ENCODE data around the gene GJD4. TPM values are rescaled to one million over a fixed set of nuclear protein-coding genes. Genes with fewer than 3 reads are reported as not detected.

Gene GJD4
- total RNA-seq, 1 experiment from 2014 or later, result not detected

DNA sequence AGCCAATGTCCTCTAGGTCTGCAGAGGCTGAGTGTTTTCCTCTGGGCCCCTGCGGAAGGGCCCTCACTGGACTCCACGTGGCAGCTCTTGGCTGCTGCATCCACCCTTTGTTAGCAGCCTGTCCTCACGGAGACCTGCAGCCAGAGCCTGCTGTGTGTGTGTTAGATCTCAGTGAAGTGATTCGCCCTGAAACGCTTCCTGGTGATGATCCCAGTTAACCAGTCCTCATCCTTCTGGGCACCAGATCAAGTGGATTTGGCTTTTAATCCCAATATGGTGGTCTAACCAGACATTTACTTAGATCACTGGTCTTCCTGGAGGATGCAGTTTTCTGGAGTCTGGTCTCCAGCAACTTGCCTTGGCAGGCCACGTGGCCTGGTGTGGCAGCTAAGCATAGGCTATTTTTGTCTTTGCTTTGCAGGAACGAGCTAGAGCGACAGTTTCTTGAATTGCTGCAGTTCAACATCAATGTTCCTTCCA is 39.5 kb upstream of the GJD4 start:
- Histone ChIP-seq H3K27me3 (ENCODE audit: insufficient read depth, low read length) (no peaks in the 10 kb centered on the region), H3K9me3 (ENCODE audit: control insufficient read depth in 1 of 2, insufficient read depth in 1 of 2, low read depth in 1 of 2, low read length in 2 of 2) (no peaks in the 10 kb centered on the region), H2AFZ (ENCODE audit: low read depth, low read length, poor library complexity, severe bottlenecking) (no peak overlapping the region), H3K27ac (ENCODE audit: low read depth, low read length) (no peak overlapping the region), H3K9me2 (ENCODE audit: insufficient read depth) (no peaks in the 10 kb centered on the region), H3K36me3 (ENCODE audit: control insufficient read depth in 1 of 2, insufficient read depth in 2 of 2, low read length in 2 of 2) (no peaks in the 10 kb centered on the region), H3K4me2 (ENCODE audit: low read length) (no peak overlapping the region), H3K4me1 (ENCODE audit: control insufficient read depth in 1 of 2, insufficient read depth in 2 of 2, low read length in 2 of 2) (no peaks in the 10 kb centered on the region), H4K20me1 (ENCODE audit: insufficient read depth) (no peaks in the 10 kb centered on the region; the same call in 1 of the 2 replicates), H3K79me2 (ENCODE audit: insufficient read depth, low read length) (no peaks in the 10 kb centered on the region), H3K4me3 (replicated peaks in 1 of 2; ENCODE audit: low read depth in 1 of 2, low read length in 2 of 2) (no peak overlapping the region), H3K9ac (ENCODE audit: low read length) (no peak overlapping the region)
- no TSS peak for BruUV-seq (replicated peaks)
- RAD21 ChIA-PET (ENCODE audit: low non-redundant PET in 1 of 2, low total read pairs in 2 of 2, uncharacterized antibody in 2 of 2, unreplicated experiment in 2 of 2), result no interaction called here
- POLR2A ChIA-PET, result no interaction called here
- no peak for DNase-seq (ENCODE audit: low read depth, low spot score)
- intact Hi-C loops (cut with micrococcal nuclease), result no loop called here
- no peak for TF ChIP-seq FOSL1 (IDR thresholded peaks at IDR 0.05; ENCODE audit: low read depth)
- no peak for TF ChIP-seq CEBPB (IDR thresholded peaks at IDR 0.05; ENCODE audit: low read depth)
- TF ChIP-seq, protein P1, sequence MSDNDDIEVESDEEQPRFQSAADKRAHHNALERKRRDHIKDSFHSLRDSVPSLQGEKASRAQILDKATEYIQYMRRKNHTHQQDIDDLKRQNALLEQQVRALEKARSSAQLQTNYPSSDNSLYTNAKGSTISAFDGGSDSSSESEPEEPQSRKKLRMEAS (IDR thresholded peaks at IDR 0.05), result no peak
- TF ChIP-seq ELF1 (IDR thresholded peaks at IDR 0.05; ENCODE audit: borderline replicate concordance, low read depth), result no peak
- no peak for TF ChIP-seq REST (IDR thresholded peaks at IDR 0.05; ENCODE audit: low read depth)
- no peak for TF ChIP-seq CTCF (IDR thresholded peaks at IDR 0.05 in 2 of 3, conservative IDR thresholded peaks at IDR 0.05 in 1 of 3; ENCODE audit: borderline replicate concordance in 1 of 3, insufficient read depth in 1 of 3, low read depth in 2 of 3, low read length in 2 of 3)
- TF ChIP-seq ATF3 (IDR thresholded peaks at IDR 0.05), result no peak
- TF ChIP-seq ZBTB33 (IDR thresholded peaks at IDR 0.05; ENCODE audit: extremely low read depth, insufficient replicate concordance, low read length), result no peak
- TF ChIP-seq POLR2AphosphoS5 (IDR thresholded peaks at IDR 0.05; ENCODE audit: low read depth, low read length), result no peak
- TF ChIP-seq TCF7L2 (IDR thresholded peaks at IDR 0.05; ENCODE audit: borderline replicate concordance, extremely low read depth, insufficient read depth, insufficient read length), result no peak
- no peak for TF ChIP-seq CBX3 (IDR thresholded peaks at IDR 0.05; ENCODE audit: low read depth)
- TF ChIP-seq POLR2A (IDR thresholded peaks at IDR 0.05; ENCODE audit: borderline replicate concordance, extremely low read depth, insufficient read depth, insufficient read length), result no peak
- no peak for TF ChIP-seq EGR1 (IDR thresholded peaks at IDR 0.05; ENCODE audit: low read depth)
- TF ChIP-seq SP1 (IDR thresholded peaks at IDR 0.05; ENCODE audit: low read depth), result no peak
- no peak for TF ChIP-seq YY1 (IDR thresholded peaks at IDR 0.05; ENCODE audit: extremely low read depth, insufficient replicate concordance, low read depth, low read length)
- TF ChIP-seq ZFX (IDR thresholded peaks at IDR 0.05), result no peak
- ATAC-seq, result no peak
- CTCF ChIA-PET, result no interaction called here
